Kidney epithelial cell (primary cell): ENCODE results near the gene GRIN2C. TPM values are rescaled to one million over a fixed set of nuclear protein-coding genes. Genes with fewer than 3 reads are reported as not detected.

Source experiments
- DNase-seq: peaks from one replicate; pipeline ENCODE4 v3.0.0-alpha.2; 2010; ENCODE audit warnings: low read depth
- H3K27me3 ChIP-seq: 2 replicates; pipeline ENCODE4 v1.6.0; 2011; ENCODE audit warnings: low read length; ENCODE audit not compliant: control insufficient read depth, insufficient read depth
- H3K36me3 ChIP-seq: 2 replicates; pipeline ENCODE4 v1.5.1; 2011; ENCODE audit warnings: low read length; ENCODE audit not compliant: control insufficient read depth, insufficient read depth
- H3K4me3 ChIP-seq: 2 replicates; pipeline ENCODE4 v1.5.1; 2011; ENCODE audit warnings: low read depth, mild to moderate bottlenecking, control low read depth, low read length
- CTCF ChIP-seq: IDR thresholded peaks from 2 replicates; pipeline ENCODE4 v1.5.1; 2011; ENCODE audit warnings: mild to moderate bottlenecking, moderate library complexity, low read length, control low read depth, inconsistent platforms; ENCODE audit not compliant: insufficient read depth, poor library complexity, severe bottlenecking
- total RNA-seq: library from RNA; depleted of rRNA; stranded (reverse); fragments of >200 nt; gene quantifications from 2 replicates; pipeline ENCODE4 v1.2.3, GENCODE V29; 2015

Gene GRIN2C
- total RNA-seq, 1 donor from 2014 or later, result not detected

GRCh38 chr17:74892974-74893911, 33.6 kb upstream of the GRIN2C start, which contains the start of gene FADS6:
Gene FADS6, minus strand, starts transcription at chr17:74893633. Its CDS starts 38 bp downstream, at chr17:74893595.
- Histone ChIP-seq H3K36me3 (no peaks in the 10 kb centered on the region), H3K27me3 (peaks cover 59% of the 10 kb centered on the region), H3K4me3 (no peak within 1 kb of the TSS)
- no peak for TF ChIP-seq CTCF
- no peak for DNase-seq

GRCh38 chr17:74892013-74892841, 32.5 kb upstream of the GRIN2C start:
- no peak for TF ChIP-seq CTCF
- Histone ChIP-seq H3K27me3 (peaks cover 61% of the 10 kb centered on the region), H3K36me3 (no peaks in the 10 kb centered on the region), H3K4me3 (no peak overlapping the region)
- no peak for DNase-seq

- TF ChIP-seq CTCF, result no peak
- no peaks in the 10 kb centered on the region for H3K36me3 ChIP-seq
- DNase-seq, result no peak
- H3K27me3 ChIP-seq, result peaks cover 59% of the 10 kb centered on the region
- H3K4me3 ChIP-seq, result no peak overlapping the region
Observed at GRCh38 chr17:74890554-74890953, 30.9 kb upstream of the GRIN2C start.

- H3K4me3 ChIP-seq, result no peak overlapping the region
- TF ChIP-seq CTCF, result no peak
- peaks cover 48% of the 10 kb centered on the region for H3K27me3 ChIP-seq
- no peaks in the 10 kb centered on the region for H3K36me3 ChIP-seq
- no peak for DNase-seq
Observed at GRCh38 chr17:74888469-74888868, 28.8 kb upstream of the GRIN2C start.

GRCh38 chr17:74883241-74883745, 23.6 kb upstream of the GRIN2C start:
- H3K36me3 ChIP-seq, result no peaks in the 10 kb centered on the region
- no peak for TF ChIP-seq CTCF
- H3K4me3 ChIP-seq, result no peak overlapping the region
- DNase-seq, result no peak
- peaks cover 18% of the 10 kb centered on the region for H3K27me3 ChIP-seq
